GM13976 (cell line): ENCODE data around the gene ACOX1.

Source experiments
- DNase-seq: peaks from one replicate; pipeline ENCODE4 v3.0.0; 2012; ENCODE audit warnings: low spot score
- in situ Hi-C: fragments of 300-500 bp; cut with MboI; formaldehyde crosslinking; loops from one replicate; pipeline ENCODE4 v1.12.0; 2022; ENCODE audit warnings: low sequenced_read_pairs, mixed read lengths, inconsistent platforms; ENCODE audit not compliant: unreplicated experiment
- TF ChIP-seq, protein P1 (sequence below): IDR thresholded peaks from 2 replicates; pipeline ENCODE4 v1.5.1; 2012; ENCODE audit warnings: borderline replicate concordance, mild to moderate bottlenecking; ENCODE audit not compliant: insufficient read depth; ENCODE audit errors: extremely low read depth, missing control alignments, control extremely low read depth

ACOX1 gene

DNA sequence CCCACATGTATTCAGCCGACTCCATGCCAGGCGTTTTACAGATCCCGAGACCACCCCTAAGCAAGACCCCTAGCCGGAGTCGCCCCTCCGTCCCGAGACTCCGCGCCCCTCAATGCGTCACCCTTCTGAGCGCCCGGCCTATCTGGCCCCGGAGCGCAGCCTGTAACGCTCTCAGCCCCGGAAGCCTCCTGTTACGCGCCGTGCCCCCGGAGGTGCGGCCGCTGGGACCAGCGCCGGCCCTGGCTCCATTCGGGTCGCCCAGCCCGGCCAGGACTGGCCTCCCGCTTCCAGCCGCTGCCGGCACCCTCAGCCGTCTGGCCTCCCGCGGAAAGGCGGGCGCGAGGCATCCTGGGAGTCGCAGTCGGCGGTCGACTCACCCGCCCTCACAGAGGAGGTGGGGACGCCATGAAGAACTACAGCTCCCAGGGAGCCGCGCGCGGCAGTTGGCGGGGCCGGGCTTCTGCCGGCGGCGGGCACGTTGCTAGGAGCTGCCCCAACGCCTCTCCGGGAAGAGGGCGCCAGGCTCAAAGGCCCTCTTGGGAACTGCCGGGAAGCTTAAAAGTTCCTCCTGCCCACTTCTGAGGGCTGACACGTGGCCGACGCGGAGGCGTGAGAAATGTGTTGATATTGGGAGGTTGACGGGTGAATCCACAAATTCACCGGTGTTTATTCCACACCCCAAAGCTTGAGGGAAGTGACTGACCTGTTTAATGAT is 38.1 kb downstream of the ACOX1 start, which contains the start of gene FBF1:
Gene FBF1, minus strand, starts transcription at position 316 of the 715 bp plus-strand sequence. CDS start 2,893 bp downstream, outside the sequence.
- TF ChIP-seq, protein P1, sequence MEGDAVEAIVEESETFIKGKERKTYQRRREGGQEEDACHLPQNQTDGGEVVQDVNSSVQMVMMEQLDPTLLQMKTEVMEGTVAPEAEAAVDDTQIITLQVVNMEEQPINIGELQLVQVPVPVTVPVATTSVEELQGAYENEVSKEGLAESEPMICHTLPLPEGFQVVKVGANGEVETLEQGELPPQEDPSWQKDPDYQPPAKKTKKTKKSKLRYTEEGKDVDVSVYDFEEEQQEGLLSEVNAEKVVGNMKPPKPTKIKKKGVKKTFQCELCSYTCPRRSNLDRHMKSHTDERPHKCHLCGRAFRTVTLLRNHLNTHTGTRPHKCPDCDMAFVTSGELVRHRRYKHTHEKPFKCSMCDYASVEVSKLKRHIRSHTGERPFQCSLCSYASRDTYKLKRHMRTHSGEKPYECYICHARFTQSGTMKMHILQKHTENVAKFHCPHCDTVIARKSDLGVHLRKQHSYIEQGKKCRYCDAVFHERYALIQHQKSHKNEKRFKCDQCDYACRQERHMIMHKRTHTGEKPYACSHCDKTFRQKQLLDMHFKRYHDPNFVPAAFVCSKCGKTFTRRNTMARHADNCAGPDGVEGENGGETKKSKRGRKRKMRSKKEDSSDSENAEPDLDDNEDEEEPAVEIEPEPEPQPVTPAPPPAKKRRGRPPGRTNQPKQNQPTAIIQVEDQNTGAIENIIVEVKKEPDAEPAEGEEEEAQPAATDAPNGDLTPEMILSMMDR: no peak
- in situ Hi-C loops: no loop called here
- DNase-seq: peak; percentile 99

GRCh38 chr17:75937652-75938051 is 41.3 kb downstream of the ACOX1 start:
- in situ Hi-C loops: no loop called here
- TF ChIP-seq, protein P1: no peak
- DNase-seq: no peak

GRCh38 chr17:75933808-75934207 is 45.2 kb downstream of the ACOX1 start:
- in situ Hi-C loops: no loop called here
- DNase-seq: no peak
- TF ChIP-seq, protein P1: no peak

DNA sequence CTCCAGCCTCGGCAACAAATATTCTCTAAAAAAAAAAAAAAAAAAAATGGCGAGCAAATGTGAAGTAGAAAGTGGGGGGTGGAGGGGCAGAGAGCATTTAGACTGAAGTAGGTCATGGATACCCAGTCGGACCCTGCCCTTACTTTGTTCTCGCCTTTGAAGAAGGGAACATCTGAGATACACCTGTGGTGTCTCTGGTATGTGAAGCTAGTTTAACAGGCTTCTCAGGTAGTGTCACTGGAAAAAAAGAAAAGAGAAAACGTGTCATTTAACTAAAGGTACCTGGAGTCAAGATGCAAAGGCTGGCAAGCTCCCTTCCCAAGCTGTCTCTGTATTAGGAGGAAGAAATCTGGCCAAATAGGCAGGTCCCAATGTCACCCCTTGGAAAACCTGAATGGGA is 46.1 kb downstream of the ACOX1 start:
- TF ChIP-seq, protein P1: no peak
- in situ Hi-C loops: no loop called here
- DNase-seq: no peak

- TF ChIP-seq, protein P1: no peak
- in situ Hi-C loops: no loop called here
- no peak for DNase-seq
Measured at GRCh38 chr17:75931062-75931461, 47.9 kb downstream of the ACOX1 start.

- TF ChIP-seq, protein P1: no peak
- peak; percentile 69 for DNase-seq
- in situ Hi-C loops: no loop called here
Measured at GRCh38 chr17:75927286-75927922, 51.6 kb downstream of the ACOX1 start.
